ENCODE measurements around the gene MINDY2.

Gene MINDY2

GRCh38 chr15:58742819-58743502, 28.1 kb upstream of the MINDY2 start:
- Histone ChIP-seq H3K9ac (no peak overlapping the region), H3K79me2 (peaks cover 30% of the 10 kb centered on the region), H3K4me3 (ENCODE audit: low read depth, low read length) (no peak overlapping the region), H3K4me1 (no peaks in the 10 kb centered on the region), H3K36me3 (ENCODE audit: control insufficient read depth, insufficient read depth, low read length) (no peaks in the 10 kb centered on the region), H3K27ac (no peak overlapping the region), H3K27me3 (ENCODE audit: control insufficient read depth, insufficient read depth, low read length) (no peaks in the 10 kb centered on the region), H3K9me3 (ENCODE audit: control insufficient read depth, low read length) (no peaks in the 10 kb centered on the region), H3K4me2 (ENCODE audit: low read length) (no peak overlapping the region), H2AFZ (no peak overlapping the region)
- no peak for TF ChIP-seq CTCF (IDR thresholded peaks at IDR 0.05)

- H3K9ac ChIP-seq = no peak overlapping the region
- H2AFZ ChIP-seq = no peak overlapping the region
- no peaks in the 10 kb centered on the region for H3K27me3 ChIP-seq (ENCODE audit: control insufficient read depth, insufficient read depth, low read length)
- H3K4me1 ChIP-seq = no peaks in the 10 kb centered on the region
- no peak overlapping the region for H3K4me3 ChIP-seq (ENCODE audit: low read depth, low read length)
- no peaks in the 10 kb centered on the region for H3K9me3 ChIP-seq (ENCODE audit: control insufficient read depth, low read length)
- no peak for TF ChIP-seq CTCF (IDR thresholded peaks at IDR 0.05)
- no peaks in the 10 kb centered on the region for H3K36me3 ChIP-seq (ENCODE audit: control insufficient read depth, insufficient read depth, low read length)
- H3K4me2 ChIP-seq (ENCODE audit: low read length) = no peak overlapping the region
- no peak overlapping the region for H3K27ac ChIP-seq
- peaks cover 26% of the 10 kb centered on the region for H3K79me2 ChIP-seq
Measured at GRCh38 chr15:58746174-58746573, 24.9 kb upstream of the MINDY2 start.

- H3K4me3 ChIP-seq (ENCODE audit: low read depth, low read length) = peak overlapping the region; percentile 75
- H3K27me3 ChIP-seq (ENCODE audit: control insufficient read depth, insufficient read depth, low read length) = no peaks in the 10 kb centered on the region
- peak overlapping the region; percentile 74 for H3K4me2 ChIP-seq (ENCODE audit: low read length)
- no peaks in the 10 kb centered on the region for H3K9me3 ChIP-seq (ENCODE audit: control insufficient read depth, low read length)
- no peak for TF ChIP-seq CTCF (IDR thresholded peaks at IDR 0.05)
- H3K79me2 ChIP-seq = peaks cover 23% of the 10 kb centered on the region
- no peaks in the 10 kb centered on the region for H3K4me1 ChIP-seq
- H3K36me3 ChIP-seq (ENCODE audit: control insufficient read depth, insufficient read depth, low read length) = no peaks in the 10 kb centered on the region
- H3K27ac ChIP-seq = peak overlapping the region; percentile 83
- H2AFZ ChIP-seq = peak overlapping the region; percentile 78
- H3K9ac ChIP-seq = no peak overlapping the region
Measured at GRCh38 chr15:58748040-58748851, 22.9 kb upstream of the MINDY2 start.

GRCh38 chr15:58748852-58749531, 22.1 kb upstream of the MINDY2 start:
- peak overlapping the region; percentile 78 for H2AFZ ChIP-seq
- no peaks in the 10 kb centered on the region for H3K27me3 ChIP-seq (ENCODE audit: control insufficient read depth, insufficient read depth, low read length)
- H3K4me3 ChIP-seq (ENCODE audit: low read depth, low read length) = peak overlapping the region; percentile 75
- H3K79me2 ChIP-seq = peaks cover 17% of the 10 kb centered on the region
- peak overlapping the region; percentile 74 for H3K4me2 ChIP-seq (ENCODE audit: low read length)
- peak overlapping the region; percentile 83 for H3K27ac ChIP-seq
- H3K4me1 ChIP-seq = no peaks in the 10 kb centered on the region
- no peaks in the 10 kb centered on the region for H3K9me3 ChIP-seq (ENCODE audit: control insufficient read depth, low read length)
- peak overlapping the region; percentile 37 for H3K9ac ChIP-seq
- H3K36me3 ChIP-seq (ENCODE audit: control insufficient read depth, insufficient read depth, low read length) = no peaks in the 10 kb centered on the region
- TF ChIP-seq CTCF (IDR thresholded peaks at IDR 0.05) = no peak

All from parathyroid adenoma (tissue), 2 donors.